IMR-90 (cell line): Measurements from ENCODE around the gene DCP2. TPM values are rescaled to one million over a fixed set of nuclear protein-coding genes. Genes with fewer than 3 reads are reported as not detected.
A peak's percentile ranks its signal among the peaks of the same experiment; 100 is the strongest.

Experiments
- ATAC-seq: fragments of 200-7000 bp; cut with Tn5 transposase; 2 replicates; pipeline ENCODE4 v1.9.1; 2020; ENCODE audit warnings: low read depth, mild to moderate bottlenecking, moderate library complexity
- BruUV-seq: library from RNA; stranded (reverse); fragments of 400-500 nt; replicated peaks from 2 replicates; lab custom pipeline; 2021; lab: Mats Ljungman, UMichigan
- CTCF ChIA-PET: fragments of 300-600 bp; formaldehyde crosslinking; extraction: SDS; loops from one replicate; lab custom pipeline; 2021; ENCODE audit warnings: antibody characterized with exemption; lab: Yijun Ruan, JAX
- POLR2A ChIA-PET: fragments of 300-600 bp; sonication (Branson Sonifier 250); formaldehyde crosslinking; loops from one replicate; lab custom pipeline; 2022; ENCODE audit warnings: antibody characterized with exemption; ENCODE audit not compliant: unreplicated experiment; lab: Charles Lee
- DNase-seq: peaks from one replicate; pipeline ENCODE4 v3.0.0; 2013
- H2AFZ ChIP-seq: replicated peaks from 2 replicates; pipeline ENCODE3; 2013; ENCODE audit warnings: low read length, mild to moderate bottlenecking; ENCODE audit not compliant: poor library complexity
- H2AK5ac ChIP-seq: 2 replicates; pipeline ENCODE4 v1.6.1; 2013; ENCODE audit warnings: low read depth, low read length, inconsistent platforms
- H2AK9ac ChIP-seq: replicated peaks from 2 replicates; pipeline ENCODE3; 2013; ENCODE audit warnings: mild to moderate bottlenecking, low read depth, low read length, moderate library complexity; ENCODE audit not compliant: poor library complexity
- H2BK120ac ChIP-seq: 2 replicates; pipeline ENCODE4 v1.6.1; 2013; ENCODE audit warnings: low read depth, low read length, inconsistent platforms
- H2BK15ac ChIP-seq: 3 replicates; pipeline ENCODE4 v1.6.1; 2013; ENCODE audit warnings: low read depth, low read length, inconsistent platforms
- H2BK20ac ChIP-seq: 2 replicates; pipeline ENCODE4 v1.6.1; 2013; ENCODE audit warnings: low read depth, mild to moderate bottlenecking, inconsistent platforms, low read length, moderate library complexity
- H2BK5ac ChIP-seq: 2 replicates; pipeline ENCODE4 v1.6.1; 2013; ENCODE audit warnings: mild to moderate bottlenecking, low read depth, low read length, inconsistent platforms; ENCODE audit not compliant: poor library complexity, severe bottlenecking
- H3K14ac ChIP-seq: replicated peaks from 2 replicates; pipeline ENCODE4 v1.6.1; 2013; ENCODE audit warnings: low read depth, low read length, inconsistent platforms
- H3K18ac ChIP-seq: 2 replicates; pipeline ENCODE4 v1.6.1; 2013; ENCODE audit warnings: low read depth, low read length, control low read depth
- H3K23ac ChIP-seq: 2 replicates; pipeline ENCODE4 v1.6.1; 2013; ENCODE audit warnings: low read depth, low read length, inconsistent platforms
- H3K27ac ChIP-seq: 2 replicates; pipeline ENCODE4 v1.5.1; 2013; ENCODE audit warnings: mild to moderate bottlenecking, control low read depth, low read length; ENCODE audit not compliant: insufficient read depth
- H3K27me3 ChIP-seq: 2 replicates; pipeline ENCODE4 v1.6.1; 2013; ENCODE audit warnings: low read length; ENCODE audit not compliant: control insufficient read depth, insufficient read depth
- H3K36me3 ChIP-seq: 2 replicates; pipeline ENCODE4 v1.6.1; 2013; ENCODE audit warnings: low read length, mixed read lengths; ENCODE audit not compliant: control insufficient read depth, insufficient read depth
- H3K4ac ChIP-seq: 2 replicates; pipeline ENCODE4 v1.6.1; 2013; ENCODE audit warnings: low read depth, low read length, inconsistent platforms
- H3K4me1 ChIP-seq: 2 replicates; pipeline ENCODE4 v1.6.1; 2013; ENCODE audit warnings: low read length, mixed read lengths; ENCODE audit not compliant: control insufficient read depth, insufficient read depth
- H3K4me2 ChIP-seq: 2 replicates; pipeline ENCODE4 v1.6.1; 2013; ENCODE audit warnings: low read depth, mild to moderate bottlenecking, control low read depth, low read length, moderate library complexity
- H3K4me3 ChIP-seq: 2 replicates; pipeline ENCODE4 v1.5.1; 2013; ENCODE audit warnings: low read depth, mild to moderate bottlenecking, control low read depth, low read length, moderate library complexity; ENCODE audit not compliant: insufficient read depth
- H3K56ac ChIP-seq: 2 replicates; pipeline ENCODE4 v1.6.1; 2013; ENCODE audit warnings: low read length, inconsistent platforms; ENCODE audit not compliant: insufficient read depth; ENCODE audit errors: extremely low read depth
- H3K79me1 ChIP-seq, 2 experiments: 2 replicates each; pipeline ENCODE4 v1.6.1; 2013; ENCODE audit warnings: low read length in 2 of 2, inconsistent platforms in 1 of 2, low read depth in 1 of 2
- H3K9ac ChIP-seq: 2 replicates; pipeline ENCODE4 v1.6.1; 2013; ENCODE audit warnings: low read depth, low read length, control low read depth
- H3K9me1 ChIP-seq: 2 replicates; pipeline ENCODE4 v1.6.1; 2013; ENCODE audit warnings: low read length, inconsistent platforms; ENCODE audit not compliant: insufficient read depth
- H3K9me3 ChIP-seq: 2 replicates; pipeline ENCODE4 v1.6.1; 2013; ENCODE audit warnings: low read length; ENCODE audit not compliant: control insufficient read depth, insufficient read depth
- H4K20me1 ChIP-seq: 2 replicates; pipeline ENCODE4 v1.6.1; 2013; ENCODE audit warnings: low read length, inconsistent platforms; ENCODE audit not compliant: insufficient read depth
- H4K5ac ChIP-seq: 2 replicates; pipeline ENCODE4 v1.6.1; 2013; ENCODE audit warnings: mild to moderate bottlenecking, low read depth, low read length, control low read depth
- H4K8ac ChIP-seq, 2 experiments: 2 replicates each; pipeline ENCODE4 v1.6.1; 2013; ENCODE audit warnings: low read depth in 2 of 2, low read length in 2 of 2, control low read depth in 1 of 2, inconsistent platforms in 1 of 2
- H4K91ac ChIP-seq: 2 replicates; pipeline ENCODE4 v1.6.1; 2013; ENCODE audit warnings: low read depth, low read length, inconsistent platforms; ENCODE audit not compliant: insufficient read depth
- BHLHE40 ChIP-seq: fragments of 150-350 bp; IDR thresholded peaks from 2 replicates; pipeline ENCODE4 v1.6.1; 2016; ENCODE audit warnings: mild to moderate bottlenecking, low read depth, low read length
- CEBPB ChIP-seq: IDR thresholded peaks from 2 replicates; pipeline ENCODE4 v1.6.1; 2012; ENCODE audit warnings: low read depth, low read length, improper control_type of control experiment
- RAD21 ChIP-seq: IDR thresholded peaks from 2 replicates; pipeline ENCODE4 v1.6.1; 2012; ENCODE audit warnings: low read length, improper control_type of control experiment
- WGBS, 2 experiments: methylation state at CpG; one replicate each; pipeline versions ENCODE4 v1.1.5 to v1.1.7; 2013; ENCODE audit warnings: missing lambda C conversion rate in 2 of 2; ENCODE audit not compliant: insufficient read length in 1 of 2; ENCODE audit errors: extremely low coverage in 2 of 2; 5-methylcytosine and 5-hydroxymethylcytosine counted together
- dilution Hi-C: fragments of 300-500 bp; cut with HindIII; formaldehyde crosslinking; loops from one replicate; pipeline ENCODE4 v1.14.3; 2018; ENCODE audit warnings: low sequenced_read_pairs; ENCODE audit not compliant: unreplicated experiment
- in situ Hi-C: fragments of 300-500 bp; cut with MboI; formaldehyde crosslinking; loops from 3 replicates; pipeline ENCODE4 v1.14.3; 2019; ENCODE audit warnings: low sequenced_read_pairs, inconsistent platforms, mixed read lengths
- intact Hi-C: fragments of 100-400 bp; cut with micrococcal nuclease; formaldehyde crosslinking; loops from 2 replicates; pipeline ENCODE4 v1.10.0; 2022
- polyA plus RNA-seq, 3 experiments: library from polyadenylated mRNA; depleted of rRNA; stranded (reverse); fragments of >200 nt; gene quantifications; 2 replicates each; pipeline ENCODE4 v1.2.3, GENCODE V29; 2012; ENCODE audit warnings: low replicate concordance in 1 of 3
- total RNA-seq: library from RNA; depleted of rRNA; stranded (reverse); fragments of >200 nt; gene quantifications from 2 replicates; pipeline ENCODE4 v1.2.3, GENCODE V29; 2012

Gene DCP2
- total and polyA plus RNA-seq, 2 of the 4 experiments (the other 2 are of a cell fraction), result 6.9 to 18.6 TPM

DNA sequence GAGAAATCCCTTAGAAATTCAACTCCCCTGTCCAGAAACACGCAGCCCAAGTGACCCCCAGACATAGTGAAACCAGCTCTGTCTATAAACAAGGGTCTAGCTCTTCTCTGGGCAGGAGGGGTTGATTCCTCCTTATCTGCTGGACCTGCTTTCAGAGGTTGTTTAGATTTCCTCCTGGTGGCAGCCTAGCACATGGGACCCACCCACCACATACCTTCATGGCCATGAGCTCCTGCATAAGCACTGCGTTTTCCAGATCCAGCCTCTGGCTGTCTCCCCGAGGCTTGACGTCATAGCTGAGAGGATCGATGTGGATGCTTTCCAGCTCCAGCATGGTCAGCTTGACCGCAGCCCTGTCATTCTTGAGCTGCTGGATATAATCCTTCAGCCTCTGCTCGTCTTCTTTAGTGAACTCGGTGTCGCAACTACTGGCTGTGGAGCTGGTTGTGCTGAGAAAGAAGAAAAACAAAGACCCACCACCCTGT is 77.0 kb downstream of the DCP2 start:
- no peak overlapping the region for H2BK15ac ChIP-seq
- H3K9me3 ChIP-seq, result no peaks in the 10 kb centered on the region
- H3K27me3 ChIP-seq, result no peaks in the 10 kb centered on the region
- no peak overlapping the region for H3K4ac ChIP-seq
- no peak overlapping the region; the same call in 1 of the 2 replicates for H2BK20ac ChIP-seq
- peaks cover 29% of the 10 kb centered on the region for H3K9me1 ChIP-seq
- no peak overlapping the region for H3K4me2 ChIP-seq
- H3K4me3 ChIP-seq, result no peak overlapping the region
- no peak overlapping the region for H2BK120ac ChIP-seq
- H2AK9ac ChIP-seq, result no peak overlapping the region
- BruUV-seq, result no TSS peak
- no peak overlapping the region for H4K91ac ChIP-seq
- intact Hi-C loops, result loop anchor here (5.0 kb wide), 1 partner anchor 149 kb away; no protein-coding TSS in a partner anchor
- no peak overlapping the region for H3K56ac ChIP-seq
- no peak for TF ChIP-seq RAD21
- TF ChIP-seq BHLHE40, result no peak
- TF ChIP-seq CEBPB, result peak; percentile 70
- H3K18ac ChIP-seq, result no peak overlapping the region
- ChIA-PET POLR2A (no interaction called here), CTCF (interaction anchor here (0.6 kb wide), 1 partner anchor 259 kb away, joined by 4 read pairs; no protein-coding TSS in a partner anchor)
- ATAC-seq, result no peak
- peaks cover 51% of the 10 kb centered on the region for H3K36me3 ChIP-seq
- H4K8ac ChIP-seq, result no peak overlapping the region
- no peak overlapping the region for H3K23ac ChIP-seq
- in situ Hi-C loops, result no loop called here
- no peak overlapping the region for H2AK5ac ChIP-seq
- H3K79me1 ChIP-seq, result peaks cover 0 to 7% of the 10 kb centered on the region in 2 experiments; a peak in 1 of 4 replicates
- no peak overlapping the region for H2BK5ac ChIP-seq
- dilution Hi-C loops, result no loop called here
- no peaks in the 10 kb centered on the region for H4K20me1 ChIP-seq
- H3K9ac ChIP-seq, result no peak overlapping the region
- no peak overlapping the region for H3K27ac ChIP-seq
- no peak overlapping the region for H2AFZ ChIP-seq
- H3K4me1 ChIP-seq, result peaks cover 12% of the 10 kb centered on the region
- DNase-seq, result peak; percentile 72
- 93% methylated on average over 3 of the region's 9 CpGs; no CpG with 5 or more reads in 1 of the 2 experiments for WGBS, 2 experiments
- H3K14ac ChIP-seq, result no peak overlapping the region
- H4K5ac ChIP-seq, result no peak overlapping the region
